Duodenal mucosa (tissue), 2 donors: ENCODE data around the gene TBX2.
"Not testable (repeated sequence)": the region's sequence is repeated elsewhere in the genome, so short reads cannot be mapped to it uniquely, and the experiment has no call there.

Source experiments
- H3K27ac ChIP-seq: one replicate; pipeline ENCODE4 v1.7.0; 2013; ENCODE audit warnings: low read depth, low read length
- H3K27me3 ChIP-seq, 2 donors: one replicate each; pipeline ENCODE4 v1.7.0; 2013; ENCODE audit warnings: low read length in 2 of 2, control low read depth in 1 of 2; ENCODE audit not compliant: insufficient read depth in 2 of 2, control insufficient read depth in 1 of 2
- H3K36me3 ChIP-seq, 2 donors: one replicate each; pipeline ENCODE4 v1.7.0; 2013; ENCODE audit warnings: low read length in 2 of 2, control low read depth in 1 of 2; ENCODE audit not compliant: insufficient read depth in 2 of 2, control insufficient read depth in 1 of 2
- H3K4me1 ChIP-seq, 2 donors: one replicate each; pipeline ENCODE4 v1.7.0; 2013; ENCODE audit warnings: low read length in 2 of 2, control low read depth in 1 of 2; ENCODE audit not compliant: insufficient read depth in 2 of 2, control insufficient read depth in 1 of 2
- H3K4me3 ChIP-seq, 2 donors: one replicate each; pipeline ENCODE4 v1.7.0; 2013; ENCODE audit warnings: low read length in 2 of 2, low read depth in 1 of 2
- H3K9ac ChIP-seq, 2 donors: one replicate each; pipeline ENCODE4 v1.7.0; 2013; ENCODE audit warnings: low read length in 2 of 2, low read depth in 1 of 2
- H3K9me3 ChIP-seq, 2 donors: one replicate each; pipeline ENCODE4 v1.7.0; 2013; ENCODE audit warnings: low read length in 2 of 2, control low read depth in 1 of 2; ENCODE audit not compliant: control insufficient read depth in 1 of 2

The TBX2 gene

DNA sequence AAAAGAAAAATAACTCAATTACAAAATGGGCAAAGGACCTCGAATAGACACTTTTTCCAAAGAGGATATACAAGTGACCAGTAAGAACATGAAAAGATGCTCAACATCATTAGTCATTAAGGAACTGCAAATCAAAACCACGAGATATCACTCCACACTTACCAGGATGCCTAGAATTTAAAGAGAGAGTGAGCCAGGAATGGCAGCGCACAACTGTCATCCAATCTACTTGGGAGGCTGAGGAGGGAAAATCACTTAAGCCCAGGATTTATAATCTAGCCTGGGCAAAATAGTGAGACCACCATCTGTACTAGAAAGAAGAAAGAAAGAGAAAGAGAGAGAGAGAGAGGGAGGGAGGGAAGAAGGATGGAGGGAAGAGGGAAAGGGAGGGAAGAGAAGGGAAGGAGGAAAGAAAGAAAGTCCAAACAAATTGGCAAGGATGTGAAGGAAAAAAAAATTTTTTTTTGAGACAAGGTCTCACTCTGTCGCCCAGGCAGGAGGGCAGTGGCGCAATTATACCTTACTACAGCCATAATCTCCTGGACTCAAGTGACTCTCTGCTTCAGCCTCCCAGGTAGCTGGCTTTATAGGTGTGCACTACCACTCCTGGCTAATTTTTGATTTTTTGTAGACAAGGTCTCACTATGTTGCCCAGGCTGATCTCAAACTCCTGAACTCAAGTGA is 22.6 kb downstream of the TBX2 start:
- H3K27me3 ChIP-seq, result peaks cover 12 to 38% of the 10 kb centered on the region in 2 donors
- H3K4me3 ChIP-seq, result no peak overlapping the region
- no peak overlapping the region for H3K9ac ChIP-seq
- H3K36me3 ChIP-seq, result no peaks in the 10 kb centered on the region
- no peak overlapping the region for H3K27ac ChIP-seq
- H3K4me1 ChIP-seq, result no peaks in the 10 kb centered on the region
- no peaks in the 10 kb centered on the region for H3K9me3 ChIP-seq

DNA sequence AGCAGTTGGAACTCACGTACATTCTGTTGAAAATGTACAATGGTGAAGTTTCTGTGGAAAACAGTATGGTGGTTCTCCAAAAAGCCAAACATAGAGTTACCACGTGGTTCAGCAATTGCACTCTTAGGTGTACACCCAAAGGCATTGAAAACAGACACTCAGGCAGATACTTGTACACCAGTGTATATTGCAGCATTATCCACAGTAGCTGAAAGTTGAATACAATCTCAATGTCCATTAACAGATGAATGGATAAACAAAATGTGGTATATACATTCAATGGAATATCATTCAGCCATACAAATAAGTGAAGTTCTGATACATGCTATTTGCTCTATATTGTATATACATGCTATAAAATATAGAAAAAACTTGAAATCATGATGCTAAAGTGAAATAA is 23.2 kb downstream of the TBX2 start:
- Histone ChIP-seq H3K9me3 (no peaks in the 10 kb centered on the region), H3K4me3 (no peak overlapping the region), H3K27me3 (peaks cover 12 to 38% of the 10 kb centered on the region in 2 donors), H3K4me1 (no peaks in the 10 kb centered on the region), H3K27ac (no peak overlapping the region), H3K36me3 (no peaks in the 10 kb centered on the region), H3K9ac (no peak overlapping the region)

DNA sequence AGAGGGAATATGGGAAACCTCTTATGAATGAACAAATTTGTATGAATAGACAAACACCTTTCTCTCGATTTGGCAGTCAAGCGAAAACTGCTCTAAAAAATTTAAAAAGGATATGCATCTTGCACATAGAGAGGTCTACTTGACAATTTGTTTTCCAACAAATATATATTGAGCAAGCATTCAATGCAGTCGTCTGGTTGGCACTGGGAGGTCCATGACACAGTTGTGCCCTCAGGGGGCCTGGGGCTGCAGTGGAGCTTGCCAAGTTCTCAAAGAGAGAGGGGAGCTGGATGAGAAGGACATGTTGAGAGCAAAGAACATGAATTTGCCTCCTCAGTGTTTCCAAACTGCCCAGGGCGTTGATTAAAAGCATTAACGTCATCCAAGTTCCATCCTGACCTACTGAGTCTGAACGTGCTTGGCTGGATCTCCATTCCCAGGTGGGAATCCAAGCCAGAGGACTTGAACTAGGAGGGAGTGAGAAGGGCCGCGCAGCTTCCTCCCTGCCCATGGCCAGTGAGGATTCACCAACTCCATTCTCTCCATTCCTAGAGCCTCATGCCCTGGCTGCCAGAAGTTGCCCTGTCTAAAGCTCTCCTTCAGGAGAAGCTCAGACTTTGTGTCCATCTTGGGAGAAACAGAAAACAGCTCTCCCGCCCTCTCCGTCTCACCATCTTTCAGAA is 24.5 kb downstream of the TBX2 start:
- no peaks in the 10 kb centered on the region for H3K36me3 ChIP-seq
- H3K4me1 ChIP-seq, result no peaks in the 10 kb centered on the region
- H3K4me3 ChIP-seq, result no peak overlapping the region
- no peaks in the 10 kb centered on the region for H3K9me3 ChIP-seq
- H3K27me3 ChIP-seq, result peaks cover 12 to 38% of the 10 kb centered on the region in 2 donors
- H3K27ac ChIP-seq, result no peak overlapping the region
- H3K9ac ChIP-seq, result no peak overlapping the region

DNA sequence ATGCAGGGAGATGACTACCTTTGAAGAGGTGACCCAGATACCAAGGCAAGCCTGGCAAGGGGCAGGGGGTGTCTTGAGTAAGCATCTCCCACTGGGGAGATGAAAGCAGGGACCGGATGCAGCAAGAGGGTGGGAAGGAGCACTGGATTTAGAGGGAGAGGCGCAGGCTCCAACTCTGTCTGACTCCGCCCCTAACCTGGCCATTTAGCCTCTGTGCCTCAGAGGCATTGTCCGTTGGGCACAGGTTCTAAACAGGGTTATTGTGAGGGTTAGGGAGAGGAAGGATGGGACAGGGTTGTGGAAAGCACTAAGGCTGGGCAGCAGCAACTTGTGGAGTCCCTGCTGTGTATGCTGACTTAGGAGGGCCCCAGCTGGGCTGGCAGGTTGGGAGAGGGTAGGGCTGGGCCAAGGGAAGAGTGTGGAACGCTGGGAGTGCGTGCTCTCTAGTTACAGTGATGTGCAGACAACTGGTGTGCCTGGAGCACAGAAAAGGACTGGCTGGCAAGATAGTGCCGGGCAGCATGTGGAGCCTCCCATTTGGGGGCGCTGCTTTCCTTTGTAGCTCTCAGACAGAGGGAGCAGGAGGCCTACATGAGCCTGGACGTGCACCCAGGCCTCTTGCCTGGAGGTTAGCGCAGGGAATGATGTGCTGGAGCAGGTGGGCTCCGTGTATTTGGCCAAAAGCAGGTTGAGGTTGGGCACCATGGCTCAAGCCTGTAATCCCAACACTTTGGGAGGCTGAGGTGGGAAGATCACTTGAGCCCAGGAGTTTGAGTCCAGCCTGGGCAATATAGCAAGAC is 26.2 kb downstream of the TBX2 start:
- H3K27me3 ChIP-seq, result peaks cover 3 to 30% of the 10 kb centered on the region in 2 donors
- H3K4me1 ChIP-seq, result no peaks in the 10 kb centered on the region
- H3K9me3 ChIP-seq, result no peaks in the 10 kb centered on the region
- no peak overlapping the region for H3K4me3 ChIP-seq
- H3K36me3 ChIP-seq, result no peaks in the 10 kb centered on the region
- H3K27ac ChIP-seq, result no peak overlapping the region
- no peak overlapping the region for H3K9ac ChIP-seq

DNA sequence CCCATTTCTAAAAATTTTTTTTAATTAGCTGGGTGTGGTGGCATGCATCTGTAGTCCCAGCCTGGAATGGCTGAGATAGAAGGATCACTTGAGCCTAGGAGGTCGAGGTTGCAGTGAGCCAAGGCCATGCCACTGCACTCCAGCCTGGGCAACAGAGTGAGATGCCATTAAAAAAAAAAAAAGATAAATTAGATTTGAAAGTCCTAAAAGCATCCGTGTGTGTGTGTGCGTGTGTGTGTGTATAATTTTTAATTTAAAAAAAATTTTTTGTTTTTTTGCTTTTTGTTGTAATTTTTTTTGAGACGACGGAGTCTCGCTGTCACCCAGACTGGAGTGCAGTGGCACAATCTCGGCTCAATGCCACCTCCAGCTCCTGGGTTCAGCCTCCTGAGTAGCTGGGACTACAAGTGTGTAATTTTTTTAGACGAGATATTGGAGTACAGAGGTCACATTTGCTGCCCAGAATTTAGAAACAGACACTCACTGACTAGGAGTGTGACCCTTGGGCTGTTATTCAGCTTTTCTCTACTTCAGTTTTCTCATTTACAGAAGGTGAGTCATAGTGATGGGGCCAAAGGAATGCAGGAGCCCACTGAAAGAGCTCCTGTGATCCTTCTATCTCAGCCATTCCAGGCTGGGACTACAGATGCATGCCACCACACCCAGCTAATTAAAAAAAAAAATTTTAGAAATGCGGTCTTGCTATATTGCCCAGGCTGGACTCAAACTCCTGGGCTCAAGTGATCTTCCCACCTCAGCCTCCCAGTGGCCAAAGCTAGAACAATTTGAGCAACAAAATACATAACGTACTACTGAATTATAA is 27.1 kb downstream of the TBX2 start:
- no peaks in the 10 kb centered on the region for H3K36me3 ChIP-seq
- H3K4me3 ChIP-seq, result no peak overlapping the region
- H3K9ac ChIP-seq, result no peak overlapping the region
- no peaks in the 10 kb centered on the region for H3K9me3 ChIP-seq
- H3K27me3 ChIP-seq, result peaks cover 3 to 24% of the 10 kb centered on the region in 2 donors
- no peaks in the 10 kb centered on the region for H3K4me1 ChIP-seq
- H3K27ac ChIP-seq, result no peak overlapping the region

DNA sequence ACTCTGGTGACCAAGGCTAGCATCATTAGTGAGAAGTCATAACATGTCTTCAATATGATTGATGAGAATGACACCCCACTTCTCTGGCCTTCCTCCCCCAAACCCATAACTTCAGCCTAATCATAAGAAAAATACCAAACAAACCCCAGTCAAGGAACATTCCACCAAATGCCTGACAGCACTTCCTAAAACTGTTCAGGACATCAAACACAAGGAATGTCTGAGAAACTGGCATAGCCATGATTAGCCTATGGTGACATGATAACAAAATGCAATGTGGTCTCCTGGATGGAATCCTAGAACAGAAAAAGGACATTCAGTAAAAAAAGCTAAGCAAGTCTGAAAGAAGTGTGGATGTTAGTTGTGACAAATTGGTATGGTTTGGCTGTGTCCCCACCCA is 27.9 kb downstream of the TBX2 start:
- Histone ChIP-seq H3K9ac (no peak overlapping the region), H3K27ac (no peak overlapping the region), H3K9me3 (no peaks in the 10 kb centered on the region), H3K27me3 (peaks cover 3 to 19% of the 10 kb centered on the region in 2 donors), H3K36me3 (no peaks in the 10 kb centered on the region), H3K4me1 (no peaks in the 10 kb centered on the region), H3K4me3 (no peak overlapping the region)

DNA sequence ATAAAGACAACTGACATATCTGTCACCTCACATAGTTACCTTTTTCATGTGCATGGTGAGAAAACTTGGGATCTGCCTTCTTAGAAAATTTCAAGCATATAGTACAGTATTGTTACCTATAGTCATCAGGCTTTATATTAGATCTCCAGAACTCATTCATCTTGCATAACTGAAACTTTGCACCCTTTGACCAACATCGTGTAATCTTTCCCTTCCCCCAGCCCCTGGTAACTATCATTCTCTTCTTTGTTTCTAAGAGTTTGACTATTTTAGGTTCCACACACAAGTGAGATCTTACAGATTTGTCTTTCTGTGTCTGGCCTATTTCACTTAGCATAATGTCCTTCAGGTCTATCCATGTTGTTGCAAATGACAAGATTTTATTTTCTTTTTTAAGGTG is 29.6 kb downstream of the TBX2 start:
- Histone ChIP-seq H3K27ac (no peak overlapping the region), H3K27me3 (peaks cover 3 to 6% of the 10 kb centered on the region in 2 donors), H3K36me3 (no peaks in the 10 kb centered on the region), H3K4me3 (no peak overlapping the region), H3K9ac (no peak overlapping the region), H3K9me3 (no peaks in the 10 kb centered on the region), H3K4me1 (no peaks in the 10 kb centered on the region)

DNA sequence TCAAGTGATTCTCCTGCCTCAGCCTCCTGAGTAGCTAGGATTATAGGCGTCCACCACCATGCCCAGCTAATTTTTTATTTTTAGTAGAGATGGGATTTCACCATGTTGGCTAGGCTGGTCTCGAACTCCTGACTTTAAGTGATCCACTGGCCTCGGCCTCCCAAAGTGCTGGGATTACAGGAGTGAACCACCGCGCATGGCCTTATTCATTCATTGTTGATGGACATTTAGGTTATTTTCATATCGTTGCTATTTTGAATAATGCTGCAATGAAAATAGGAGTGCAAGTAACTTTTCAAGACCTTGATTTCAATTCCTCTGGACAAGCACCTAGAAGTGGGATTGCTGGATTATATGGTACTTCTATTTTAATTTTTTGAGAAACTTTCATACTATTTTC is 30.2 kb downstream of the TBX2 start:
- not testable (repeated sequence) for H3K9me3 ChIP-seq, H3K27ac ChIP-seq, H3K4me1 ChIP-seq, H3K4me3 ChIP-seq, H3K9ac ChIP-seq, H3K36me3 ChIP-seq, H3K27me3 ChIP-seq

DNA sequence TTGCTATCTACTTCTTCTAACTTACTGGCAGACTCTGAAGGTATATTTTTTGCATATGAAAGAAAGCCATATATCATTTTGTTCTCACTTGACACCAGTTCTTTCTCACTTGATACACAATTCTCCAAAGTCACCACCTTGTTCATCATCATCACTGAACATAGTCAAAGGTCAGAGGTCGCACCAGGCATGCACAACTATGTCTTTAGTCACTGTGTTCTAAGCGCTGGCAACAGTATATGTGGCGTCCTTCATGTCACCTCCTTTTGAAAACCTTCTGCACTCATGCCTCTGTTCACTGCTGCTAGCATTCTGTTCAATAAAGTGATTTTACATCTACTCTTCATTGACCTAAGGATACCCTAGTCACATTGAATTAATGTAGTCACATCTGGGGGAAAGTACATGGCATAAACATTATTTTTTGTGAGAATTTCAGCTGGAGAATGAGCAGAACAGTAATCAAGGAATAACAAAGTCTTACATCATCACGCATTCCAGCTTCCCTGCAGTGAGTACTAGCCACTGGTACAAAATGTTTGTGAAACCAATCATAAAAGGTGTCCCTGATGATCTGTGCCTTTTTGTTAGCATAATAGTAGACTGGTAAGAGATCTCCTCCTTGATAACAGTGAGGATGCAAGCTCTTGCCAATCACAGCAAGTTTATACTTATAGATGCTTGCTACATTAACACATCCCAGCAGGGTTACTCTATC is 32.1 kb downstream of the TBX2 start:
- H3K27ac ChIP-seq, result no peak overlapping the region
- peaks cover 0 to 5% of the 10 kb centered on the region in 2 donors for H3K9me3 ChIP-seq
- H3K27me3 ChIP-seq, result no peaks in the 10 kb centered on the region
- no peaks in the 10 kb centered on the region for H3K36me3 ChIP-seq
- H3K9ac ChIP-seq, result no peak overlapping the region
- no peak overlapping the region for H3K4me3 ChIP-seq
- H3K4me1 ChIP-seq, result no peaks in the 10 kb centered on the region
